Measurements from ENCODE around the gene HOXB7. TPM values are rescaled to one million over a fixed set of nuclear protein-coding genes. Genes with fewer than 3 reads are reported as not detected.

Gene HOXB7
- total and polyA plus RNA-seq, 12 donors: 0.13 to 0.62 (median 0.29) TPM; not detected in 6

- Histone ChIP-seq H3K9me3 (no peaks in the 10 kb centered on the region), H3K27ac (no peak overlapping the region), H3K4me3 (no peak overlapping the region), H3K4me1 (peaks cover 0 to 20% (median 4%) of the 10 kb centered on the region in 9 donors), H3K36me3 (no peaks in the 10 kb centered on the region), H3K27me3 (peaks cover 39 to 100% (median 99%) of the 10 kb centered on the region in 7 donors)
- TF ChIP-seq CTCF (IDR thresholded peaks at IDR 0.05): no peak
- intact Hi-C loops (cut with DNase I): no loop called here
- 23 to 25% methylated on average over 6 of the region's 6 CpGs for WGBS, 2 donors
- no peak for DNase-seq
- ATAC-seq: no peak
Measured at GRCh38 chr17:48644910-48645557, 34.2 kb upstream of the HOXB7 start.

- TF ChIP-seq CTCF (IDR thresholded peaks at IDR 0.05): no peak
- H3K27me3 ChIP-seq: peaks cover 41 to 100% (median 100%) of the 10 kb centered on the region in 7 donors
- WGBS, 2 donors: 67 to 69% methylated on average over 1 of the region's 1 CpG
Measured at GRCh38 chr17:48644159-48644558, 33.3 kb upstream of the HOXB7 start.

GRCh38 chr17:48643697-48644012 lies 32.8 kb upstream of the HOXB7 start:
- ATAC-seq: no peak
- no peak overlapping the region for H3K4me3 ChIP-seq
- TF ChIP-seq CTCF (IDR thresholded peaks at IDR 0.05): no peak
- H3K27me3 ChIP-seq: peaks cover 44 to 100% (median 100%) of the 10 kb centered on the region in 7 donors
- no peak overlapping the region for H3K27ac ChIP-seq
- no peak for DNase-seq
- intact Hi-C loops (cut with DNase I): no loop called here
- H3K4me1 ChIP-seq: peaks cover 0 to 20% (median 4%) of the 10 kb centered on the region in 9 donors
- H3K36me3 ChIP-seq: no peaks in the 10 kb centered on the region
- H3K9me3 ChIP-seq: no peaks in the 10 kb centered on the region

More at GRCh38 chr17:48644159-48644558, 33.3 kb upstream of the HOXB7 start:
- DNase-seq (no peak), ATAC-seq (no peak)
- Histone ChIP-seq H3K36me3 (no peaks in the 10 kb centered on the region), H3K4me1 (peaks cover 0 to 20% (median 4%) of the 10 kb centered on the region in 9 donors), H3K9me3 (no peaks in the 10 kb centered on the region), H3K27ac (no peak overlapping the region), H3K4me3 (no peak overlapping the region)
- intact Hi-C loops (cut with DNase I): no loop called here

GRCh38 chr17:48642843-48643696 lies 32.3 kb upstream of the HOXB7 start:
- WGBS, 2 donors: 16 to 24% methylated on average over 23 of the region's 23 CpGs
- intact Hi-C loops (cut with DNase I): no loop called here
- no peak for ATAC-seq
- DNase-seq: no peak
- TF ChIP-seq CTCF (IDR thresholded peaks at IDR 0.05): no peak
- Histone ChIP-seq H3K27ac (no peak overlapping the region), H3K9me3 (no peaks in the 10 kb centered on the region), H3K4me1 (peaks cover 0 to 20% (median 4%) of the 10 kb centered on the region in 9 donors), H3K36me3 (no peaks in the 10 kb centered on the region), H3K4me3 (no peak overlapping the region), H3K27me3 (peaks cover 44 to 100% (median 100%) of the 10 kb centered on the region in 7 donors)

Measured in heart right ventricle (tissue), 16 donors.